OCI-M1 (cell line): ENCODE measurements around the gene PRSS38.
A peak's percentile ranks its signal among the peaks of the same experiment; 100 is the strongest.

Experiments used
- DNase-seq: peaks from one replicate; lab custom pipeline; 2025; lab: John Stamatoyannopoulos, UW

PRSS38 gene

DNA sequence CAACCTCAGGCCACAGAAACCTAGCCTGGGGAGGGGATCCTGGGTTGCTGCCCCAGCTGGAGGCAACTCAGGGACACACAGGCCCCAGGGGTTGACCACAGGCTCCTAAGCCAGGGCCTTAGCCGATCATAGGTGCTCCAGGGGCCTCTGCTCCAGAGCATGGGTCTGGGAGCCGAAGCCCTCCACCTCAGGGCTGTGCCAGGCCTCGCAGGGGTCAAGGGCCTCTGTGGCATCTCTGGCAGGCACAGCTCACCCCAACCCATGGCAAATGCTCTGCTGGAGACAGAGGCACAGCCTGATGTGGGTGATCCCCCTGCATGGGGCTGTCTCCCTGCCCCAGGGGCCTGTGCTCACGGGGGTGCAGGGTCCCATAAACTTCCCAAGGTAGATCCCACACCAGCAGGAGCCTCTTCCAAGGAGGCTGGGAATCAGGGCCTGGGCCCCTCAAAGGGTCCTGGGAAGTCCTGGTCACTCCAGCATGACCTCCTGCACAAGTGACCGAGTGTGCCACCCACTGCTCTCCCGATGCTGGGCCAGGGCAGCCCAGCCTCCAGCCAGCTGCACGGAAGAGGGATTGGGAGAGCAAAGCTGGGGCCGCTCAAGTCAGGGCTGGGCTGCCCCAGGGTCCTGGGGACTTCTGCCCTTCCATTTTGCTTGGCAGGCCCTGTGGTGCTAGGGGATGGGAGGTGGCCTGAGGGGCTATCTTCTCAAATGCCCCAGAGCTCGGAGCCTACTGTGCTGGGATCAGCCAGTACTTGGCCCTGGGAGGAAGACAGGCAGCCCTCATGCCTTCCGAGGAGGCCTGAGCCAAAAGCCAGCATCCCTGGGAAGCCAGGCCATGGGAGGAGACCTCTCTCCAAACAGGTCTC is 22.2 kb upstream of the PRSS38 start:
- no peak for DNase-seq

DNA sequence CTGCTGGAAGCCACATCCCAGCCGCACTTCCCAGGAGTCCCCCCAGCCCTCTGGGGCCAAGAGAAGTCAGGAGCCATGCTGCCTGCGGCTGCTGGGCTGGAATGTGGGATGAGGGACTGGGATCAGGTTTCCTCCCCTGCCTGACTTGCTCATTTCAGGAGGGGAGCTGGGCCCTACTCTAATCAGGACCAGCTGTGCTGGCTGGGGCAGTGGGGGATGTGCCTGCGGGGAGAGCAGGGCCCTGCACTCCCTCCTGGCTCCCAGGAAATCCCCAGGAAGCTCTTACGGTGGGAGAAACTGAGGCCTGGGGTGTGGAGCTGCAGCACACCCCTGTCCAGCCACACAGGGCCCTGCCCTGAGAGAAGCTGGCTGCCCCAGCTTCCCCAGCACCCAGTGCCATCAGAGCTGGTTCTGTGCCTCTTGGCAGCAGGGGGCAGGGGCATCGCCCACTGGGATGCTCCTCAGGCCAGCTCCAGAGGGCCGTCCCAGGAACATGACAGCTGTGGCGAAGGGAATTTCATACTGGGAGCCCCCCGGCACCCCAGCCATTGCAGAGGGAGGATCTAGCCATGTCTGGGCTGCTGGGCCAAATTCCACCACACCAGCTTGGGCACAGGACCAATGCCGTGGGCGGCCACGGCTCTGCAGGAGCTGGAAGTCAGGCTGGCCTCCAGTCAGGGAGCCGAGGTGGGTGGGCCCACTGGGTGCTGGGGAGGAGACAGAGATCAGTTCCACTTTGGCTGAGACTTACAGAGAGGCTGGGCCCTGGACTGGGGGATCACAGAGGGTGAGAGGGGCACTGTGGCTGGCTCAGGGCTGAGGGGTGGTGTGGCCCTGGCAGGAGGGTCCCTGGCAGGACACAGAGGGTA is 21.3 kb upstream of the PRSS38 start:
- DNase-seq: no peak

DNA sequence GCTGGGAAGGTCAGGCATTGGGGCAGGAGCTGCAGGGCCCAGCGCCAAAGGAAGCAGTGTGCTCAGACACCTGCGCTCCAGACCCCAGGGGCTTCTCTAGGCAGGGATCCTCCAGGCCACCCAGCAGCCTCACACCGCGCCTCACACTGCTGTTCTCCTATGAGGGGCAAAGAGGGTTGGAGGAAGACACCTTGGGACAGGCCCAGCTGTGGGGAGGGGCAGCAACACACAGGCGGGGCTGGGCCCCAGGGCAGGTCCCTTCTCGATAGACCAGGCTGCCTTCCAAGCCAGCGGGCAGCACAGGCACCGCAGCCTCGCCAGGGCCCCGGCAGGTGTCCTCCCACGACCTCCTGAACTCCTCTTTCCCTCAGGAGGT is 20.7 kb upstream of the PRSS38 start:
- no peak for DNase-seq

DNA sequence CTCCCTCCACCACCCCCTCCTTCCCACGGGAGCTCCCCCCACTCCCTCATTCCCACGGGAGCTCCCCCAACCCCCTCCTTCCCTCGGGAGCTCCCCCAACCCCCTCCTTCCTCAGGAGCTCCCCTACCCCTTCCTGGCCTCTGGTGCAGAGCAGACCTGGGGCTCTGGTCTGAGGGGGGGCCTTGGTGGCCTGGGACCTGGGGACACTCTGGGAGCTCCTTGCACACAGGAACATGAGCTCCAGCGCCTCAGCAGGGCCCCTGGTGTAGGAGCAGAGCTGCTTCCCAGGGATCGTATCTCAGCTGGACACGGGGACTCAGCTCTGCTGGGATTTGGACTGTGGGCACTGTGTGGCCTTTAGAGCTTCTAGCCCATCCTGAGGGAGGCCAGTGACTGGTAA is 19.7 kb upstream of the PRSS38 start:
- DNase-seq: no peak

DNA sequence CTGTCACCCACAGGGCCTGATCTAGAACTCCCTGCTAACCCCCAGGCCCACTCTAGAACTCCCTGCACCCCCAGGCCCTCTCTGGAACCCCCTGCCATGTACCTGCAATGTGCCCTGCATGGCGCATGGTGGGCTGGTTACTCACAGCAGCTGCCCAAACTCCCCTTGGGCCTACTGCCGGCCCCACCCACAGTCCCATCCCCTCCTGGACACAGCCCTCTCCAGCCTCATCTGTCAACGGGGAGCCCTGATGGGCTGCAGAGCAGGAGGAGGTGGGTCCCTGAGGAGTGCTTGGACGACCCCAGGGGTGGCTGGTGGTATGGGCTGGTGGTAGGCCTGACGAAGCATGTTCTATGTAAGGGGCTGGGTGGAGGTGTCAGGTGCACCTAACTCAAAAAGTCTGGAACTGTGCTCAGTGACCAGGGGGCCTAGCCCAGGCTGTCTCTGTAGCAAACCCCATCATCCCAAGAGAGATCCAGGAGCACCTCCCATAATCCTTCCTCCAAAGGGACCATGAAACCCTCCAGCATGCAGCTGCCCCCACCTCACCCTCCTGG is 19.0 kb upstream of the PRSS38 start:
- no peak for DNase-seq

DNA sequence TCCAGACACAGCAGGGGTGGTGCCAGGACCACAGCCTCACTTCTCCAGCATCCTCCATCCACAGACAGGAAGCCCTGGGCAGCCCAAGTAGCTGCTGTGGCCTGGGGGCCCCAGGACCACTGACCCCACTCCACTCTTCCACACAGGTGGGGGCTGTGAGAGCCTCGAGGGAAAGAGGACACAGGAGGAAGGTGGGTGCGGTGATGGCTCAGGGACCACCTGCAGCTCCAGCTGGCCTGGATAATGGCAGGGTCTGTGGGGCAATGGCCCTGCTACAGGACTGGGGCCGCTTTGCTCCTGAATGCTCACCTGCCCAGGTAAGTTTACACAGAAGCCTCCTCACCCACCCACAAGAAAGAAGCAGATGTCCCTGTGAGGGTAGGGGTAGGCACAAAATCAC is 18.3 kb upstream of the PRSS38 start:
- DNase-seq: no peak

DNA sequence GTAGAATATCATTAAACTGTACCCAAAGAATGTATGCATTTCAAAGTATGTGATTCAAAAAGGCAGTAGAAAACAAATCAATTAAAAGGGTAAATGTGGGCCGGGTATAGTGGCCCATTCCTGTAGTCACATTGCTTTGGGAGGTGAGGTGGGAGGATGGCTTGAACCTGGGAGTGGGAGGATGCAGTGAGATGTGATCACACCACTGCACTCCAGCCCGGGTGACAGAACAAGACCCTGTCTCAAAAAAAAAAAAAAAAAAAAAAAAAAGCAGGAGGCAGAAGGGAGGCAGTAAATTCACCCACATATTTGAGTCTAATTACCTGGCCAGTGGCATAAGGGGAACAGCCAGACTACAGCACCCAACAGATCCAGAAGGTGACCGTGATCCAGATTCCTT is 17.9 kb upstream of the PRSS38 start:
- DNase-seq: no peak

DNA sequence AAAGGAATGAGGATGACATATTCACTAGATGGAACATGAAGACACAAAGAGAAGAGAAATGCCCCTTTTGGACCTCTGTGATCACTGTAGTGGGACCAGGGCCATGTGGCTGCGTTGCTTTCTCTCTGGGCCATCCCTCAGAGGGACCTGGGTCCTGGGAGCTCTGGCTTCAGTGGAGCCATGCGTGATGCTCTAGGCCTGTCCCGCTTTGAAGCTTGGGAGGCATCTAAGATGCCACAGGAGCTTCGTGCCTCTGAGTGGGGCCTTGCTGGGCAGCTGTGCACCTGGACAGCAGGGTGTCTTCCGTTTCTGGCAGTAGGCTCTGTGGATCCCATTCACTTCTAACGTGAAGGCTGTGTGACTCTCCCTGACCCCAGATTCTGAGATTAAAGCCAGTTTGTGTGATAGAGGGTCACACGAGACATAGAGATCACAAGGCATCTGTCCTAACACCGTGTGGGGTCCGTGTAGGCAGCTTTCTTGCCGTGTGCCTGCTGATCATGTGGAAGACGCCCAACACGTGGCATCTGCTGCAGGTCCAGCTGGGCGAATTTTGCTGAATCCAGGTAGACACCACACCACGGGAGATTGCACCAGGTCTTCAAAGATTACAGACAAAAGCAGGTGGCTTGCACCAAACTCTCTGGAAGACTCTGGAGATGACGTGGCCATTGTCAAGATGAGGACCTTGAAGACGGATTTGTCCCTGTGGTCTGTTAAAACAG is 17.2 kb upstream of the PRSS38 start:
- DNase-seq: no peak

DNA sequence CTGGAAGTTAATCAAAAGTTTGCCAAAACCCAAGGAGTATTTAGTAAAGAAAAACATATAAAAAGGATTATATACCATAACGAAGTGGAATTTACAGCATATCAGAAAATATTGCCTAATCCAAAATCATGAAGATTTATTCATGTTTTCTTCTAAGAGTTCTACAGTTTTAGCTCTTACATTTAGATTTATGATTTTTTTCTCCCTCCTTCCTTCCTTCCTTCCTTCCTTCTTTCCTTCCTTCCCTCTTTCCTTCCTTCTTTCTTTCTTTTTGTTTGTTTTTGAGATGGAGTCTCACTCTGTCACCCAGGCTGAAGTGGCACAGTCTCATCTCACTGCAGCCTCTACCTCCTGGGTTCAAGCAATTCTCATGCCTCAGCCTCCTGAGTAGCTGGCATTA is 15.7 kb upstream of the PRSS38 start:
- DNase-seq: no peak

DNA sequence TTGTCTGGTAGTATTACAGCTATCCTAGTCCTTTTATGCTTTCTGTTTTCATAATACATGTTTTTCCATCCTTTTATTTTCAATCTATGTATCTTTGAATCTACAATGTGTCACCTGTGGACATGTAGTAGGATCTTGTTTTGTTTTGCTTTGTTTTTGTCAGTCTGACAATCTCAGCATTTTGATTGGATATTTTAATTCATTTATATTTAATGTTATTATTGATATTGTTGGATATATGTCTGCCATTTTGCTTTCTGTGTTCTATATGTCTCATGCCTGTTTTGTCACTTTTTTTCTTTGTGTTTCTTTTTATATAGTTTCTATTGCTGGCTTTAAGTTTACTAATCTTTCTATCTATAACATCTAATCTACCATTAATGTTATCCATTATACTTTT is 11.5 kb upstream of the PRSS38 start:
- DNase-seq: no peak

DNA sequence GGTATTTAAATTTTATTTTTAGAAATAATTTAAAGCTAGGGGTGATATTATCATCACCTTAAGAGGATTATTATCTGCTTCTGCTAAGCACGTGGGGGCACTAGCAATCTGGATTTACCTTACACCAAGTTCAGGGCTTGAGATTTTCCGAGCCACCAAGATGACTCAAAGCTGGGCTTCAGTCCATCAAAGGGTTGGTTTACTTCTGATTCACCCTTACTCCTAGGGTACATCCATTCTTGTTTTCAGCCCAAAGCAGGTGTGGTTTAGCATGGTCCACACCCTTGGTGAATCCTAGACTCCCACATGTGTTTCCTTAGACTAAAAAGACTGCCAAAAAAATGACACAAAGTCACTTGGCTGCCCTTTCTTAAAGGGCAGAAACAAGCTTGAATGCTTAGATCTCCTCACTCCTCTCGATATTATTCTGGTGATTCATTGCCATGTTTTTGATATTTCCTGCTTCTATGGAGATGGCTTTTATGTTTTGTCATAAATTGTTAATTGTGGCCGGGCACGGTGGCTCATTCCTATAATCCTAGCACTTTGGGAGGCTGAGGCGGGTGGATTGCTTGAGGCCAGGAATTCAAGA is 9.8 kb upstream of the PRSS38 start:
- DNase-seq: no peak

DNA sequence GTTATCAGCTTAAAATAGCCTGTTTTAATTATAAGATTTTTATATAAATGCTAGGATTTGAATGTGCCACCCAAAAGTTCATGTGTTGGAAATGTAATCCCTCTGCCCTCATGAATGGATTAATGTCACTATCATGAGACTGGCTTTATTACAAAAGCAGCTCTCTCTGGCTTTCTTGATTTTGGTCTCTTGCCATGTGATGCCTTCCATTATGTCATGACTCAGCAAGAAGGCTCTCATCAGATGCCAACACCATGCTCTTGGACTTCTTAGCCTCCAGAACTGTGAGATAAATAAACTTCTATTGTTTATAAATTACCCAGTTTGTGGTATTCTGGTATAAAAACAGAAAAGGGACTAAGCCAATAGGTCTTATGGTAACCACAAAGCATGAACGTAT is 6.9 kb upstream of the PRSS38 start:
- DNase-seq: peak; percentile 33

DNA sequence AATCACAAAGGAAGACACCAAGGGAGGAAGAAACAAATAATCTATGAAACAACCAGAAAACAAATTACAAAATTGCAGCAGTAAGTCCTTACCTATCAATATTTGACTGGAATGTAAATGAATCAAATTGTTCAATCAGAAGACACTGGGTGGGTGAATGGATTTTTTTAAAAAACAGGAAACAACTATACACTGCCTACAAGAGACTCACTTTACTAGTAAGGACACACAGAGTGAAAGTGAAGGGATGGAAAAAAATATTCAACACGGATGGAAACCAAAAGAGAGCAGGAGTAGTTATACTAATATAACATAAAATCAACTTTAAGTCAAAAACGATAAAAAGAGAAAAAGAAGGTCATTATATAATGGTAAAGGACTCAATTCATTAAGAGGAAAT is 6.4 kb upstream of the PRSS38 start:
- DNase-seq: no peak

DNA sequence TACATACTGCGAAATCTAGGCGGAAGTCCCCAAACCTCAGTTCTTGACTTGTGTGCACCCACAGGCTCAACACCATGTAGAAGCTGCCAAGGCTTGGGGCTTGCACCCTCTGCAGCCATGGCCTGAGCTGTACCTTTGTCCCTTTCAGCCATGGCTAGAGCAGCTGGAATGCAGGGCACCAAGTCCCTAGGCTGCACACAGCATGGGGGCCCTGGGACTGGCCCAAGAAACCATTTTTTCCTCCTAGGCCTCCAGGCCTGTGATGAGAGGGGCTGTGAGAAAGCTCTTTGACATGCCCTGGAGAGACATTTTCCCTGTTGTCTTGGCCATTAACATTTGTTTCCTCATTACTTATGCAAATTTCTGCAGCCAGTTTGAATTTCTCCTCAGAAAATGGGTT is 1.5 kb upstream of the PRSS38 start:
- no peak for DNase-seq

DNA sequence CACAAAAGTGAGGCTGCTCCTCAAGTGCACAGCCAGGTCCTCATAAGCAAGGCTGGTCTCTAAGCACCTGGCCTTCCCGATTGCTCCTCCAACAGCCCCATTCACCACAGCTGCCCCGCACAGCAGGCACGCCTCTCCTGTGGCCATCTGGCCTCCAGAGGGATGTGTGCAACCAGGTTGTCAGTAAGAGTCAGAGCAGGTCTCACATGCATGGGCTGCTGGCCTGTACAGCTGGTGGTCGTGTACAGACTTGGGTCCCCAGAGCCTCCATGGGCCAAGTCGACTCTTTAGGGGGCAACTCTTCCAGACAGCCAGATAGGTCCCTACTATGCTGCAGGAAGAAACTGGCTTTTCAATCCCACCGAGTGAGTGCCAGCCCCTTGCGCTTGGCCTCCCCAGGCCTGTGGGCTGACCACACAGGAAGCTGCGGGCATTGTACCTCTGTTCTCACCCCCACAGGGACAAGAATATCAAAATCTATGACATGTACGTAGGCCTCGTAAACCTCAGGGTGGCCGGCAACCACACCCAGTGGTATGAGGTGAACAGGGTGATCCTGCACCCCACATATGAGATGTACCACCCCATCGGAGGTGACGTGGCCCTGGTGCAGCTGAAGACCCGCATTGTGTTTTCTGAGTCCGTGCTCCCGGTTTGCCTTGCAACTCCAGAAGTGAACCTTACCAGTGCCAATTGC is 1.4 kb downstream of the PRSS38 start:
- no peak for DNase-seq

DNA sequence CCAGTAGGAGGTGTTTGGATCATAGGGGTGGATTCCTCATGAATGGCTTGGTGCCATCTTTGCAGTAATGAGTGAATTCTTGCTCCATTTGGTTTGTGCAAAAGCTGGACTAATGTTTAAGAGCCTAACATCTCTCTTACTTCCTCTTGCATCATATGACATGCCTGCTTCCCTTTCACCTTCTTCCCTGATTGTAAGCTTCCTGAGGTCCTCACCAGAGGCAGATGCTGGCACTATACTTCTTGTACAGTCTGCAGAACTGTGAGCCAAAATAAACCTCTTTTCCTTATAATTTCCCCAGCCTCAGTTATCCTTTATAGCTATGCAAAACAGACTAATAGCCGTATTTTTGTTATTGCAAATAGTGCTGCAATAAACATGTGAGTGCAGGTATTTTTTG is 8.1 kb downstream of the PRSS38 start:
- peak; percentile 18 for DNase-seq

DNA sequence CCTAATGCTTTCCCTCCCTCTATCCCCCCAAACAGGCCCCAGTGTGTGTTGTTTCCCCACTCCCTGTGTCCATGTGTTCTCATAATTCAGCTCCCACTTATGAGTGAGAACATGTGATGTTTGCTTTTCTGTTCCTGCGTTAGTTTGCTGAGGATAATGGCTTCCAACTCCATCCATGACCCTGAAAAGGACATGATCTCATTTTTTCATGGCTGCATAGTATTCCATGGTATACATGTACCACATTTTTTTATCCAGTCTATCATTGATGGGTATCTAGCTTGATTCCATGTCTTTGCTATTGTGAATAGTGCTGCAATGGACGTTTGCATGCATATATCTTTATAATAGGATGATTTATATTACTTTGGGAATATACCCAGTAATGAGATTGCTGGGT is 8.7 kb downstream of the PRSS38 start:
- DNase-seq: no peak

DNA sequence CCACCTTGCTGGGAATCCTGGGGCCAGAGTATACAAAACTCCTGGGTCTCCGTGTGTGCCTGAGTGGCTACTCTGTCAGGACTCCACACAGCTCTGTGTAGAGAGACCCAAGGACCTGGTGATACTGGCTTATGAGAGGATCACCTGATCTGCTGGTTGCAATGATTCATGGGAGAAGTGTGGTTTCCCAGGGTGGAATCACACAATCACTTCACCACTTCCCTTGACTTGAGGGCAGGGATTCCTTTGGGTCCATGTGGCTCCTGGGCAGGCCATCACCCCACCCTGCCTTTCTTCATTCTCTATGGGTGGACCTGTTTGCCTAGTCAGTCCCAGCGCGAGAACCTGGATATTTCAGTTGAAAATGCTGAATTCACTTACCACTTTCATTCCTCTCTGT is 13.3 kb downstream of the PRSS38 start:
- DNase-seq: no peak

DNA sequence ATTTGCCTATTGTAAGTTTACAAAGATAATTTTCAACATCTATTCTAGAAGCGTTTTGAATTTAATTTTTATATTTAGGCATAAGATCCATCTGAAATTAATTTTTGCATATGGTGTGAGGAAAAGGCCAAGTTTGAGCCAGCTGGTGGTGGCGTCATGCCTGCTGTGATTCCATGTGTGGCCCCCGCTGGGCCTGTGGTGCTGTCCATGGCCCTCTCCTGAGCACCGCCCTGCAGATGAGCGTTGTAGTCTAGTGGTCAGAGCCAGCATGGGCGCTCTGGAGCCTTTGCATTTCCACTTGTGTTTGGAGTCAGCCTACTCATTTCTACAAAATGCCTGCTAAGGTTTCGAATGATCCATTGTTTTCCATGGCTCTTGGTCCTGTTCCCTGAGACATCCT is 22.7 kb downstream of the PRSS38 start:
- DNase-seq: no peak

DNA sequence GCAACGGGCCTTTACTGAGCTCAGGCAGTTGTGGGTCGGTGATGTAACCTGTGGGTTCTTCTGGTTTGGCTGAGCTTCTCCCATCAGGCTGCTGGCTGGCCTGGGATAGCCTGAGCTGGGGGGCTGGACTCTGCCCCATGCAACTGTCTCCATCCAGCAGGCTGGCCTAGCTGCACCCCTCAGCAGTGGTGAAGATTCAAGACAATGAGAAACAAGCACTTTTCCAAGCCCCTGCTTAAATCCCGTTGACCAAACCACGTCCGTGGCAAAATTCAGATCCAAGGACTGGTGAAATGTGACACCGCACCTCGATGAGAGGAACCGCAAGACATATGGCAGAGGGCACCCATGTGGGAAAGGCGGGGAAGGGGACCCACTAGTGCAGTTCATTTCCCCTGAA is 25.6 kb downstream of the PRSS38 start:
- DNase-seq: no peak
